GM21825 (cell line): ENCODE data around the gene KCTD16.
A peak's percentile ranks its signal among the peaks of the same experiment; 100 is the strongest.

Experiments used
- ATAC-seq: cut with Tn5 transposase; IDR thresholded peaks from one replicate; pipeline ENCODE4 v1.9.1; 2021; ENCODE audit warnings: mild to moderate bottlenecking, moderate library complexity; ENCODE audit not compliant: unreplicated experiment

Gene KCTD16

GRCh38 chr5:144329681-144330080 lies 159.0 kb downstream of the KCTD16 start:
- no peak for ATAC-seq

- no peak for ATAC-seq
Measured at GRCh38 chr5:144331361-144331760, 160.7 kb downstream of the KCTD16 start.

GRCh38 chr5:144332265-144332664 lies 161.6 kb downstream of the KCTD16 start:
- ATAC-seq = no peak

- no peak for ATAC-seq
Measured at GRCh38 chr5:144333336-144333920, 162.8 kb downstream of the KCTD16 start.

GRCh38 chr5:144335561-144335960 lies 164.9 kb downstream of the KCTD16 start:
- ATAC-seq = peak; percentile 58

- ATAC-seq = no peak
Measured at GRCh38 chr5:144336191-144336961, 165.7 kb downstream of the KCTD16 start.

- ATAC-seq = no peak
Measured at GRCh38 chr5:144352330-144352729, 181.7 kb downstream of the KCTD16 start.

- no peak for ATAC-seq
Measured at GRCh38 chr5:144352732-144353317, 182.2 kb downstream of the KCTD16 start.

- no peak for ATAC-seq
Measured at GRCh38 chr5:144356489-144356888, 185.8 kb downstream of the KCTD16 start.

GRCh38 chr5:144361406-144361805 lies 190.7 kb downstream of the KCTD16 start:
- no peak for ATAC-seq

GRCh38 chr5:144365885-144366284 lies 195.2 kb downstream of the KCTD16 start:
- ATAC-seq = no peak

- ATAC-seq = no peak
Measured at GRCh38 chr5:144367991-144368390, 197.3 kb downstream of the KCTD16 start.

- ATAC-seq = no peak
Measured at GRCh38 chr5:144368556-144368955, 197.9 kb downstream of the KCTD16 start.

GRCh38 chr5:144369006-144369405 lies 198.3 kb downstream of the KCTD16 start:
- ATAC-seq = no peak

GRCh38 chr5:144370273-144370672 lies 199.6 kb downstream of the KCTD16 start:
- ATAC-seq = no peak

- ATAC-seq = no peak
Measured at GRCh38 chr5:144374637-144375036, 204.0 kb downstream of the KCTD16 start.

- no peak for ATAC-seq
Measured at GRCh38 chr5:144377207-144377606, 206.5 kb downstream of the KCTD16 start.

- no peak for ATAC-seq
Measured at GRCh38 chr5:144378681-144379080, 208.0 kb downstream of the KCTD16 start.

- no peak for ATAC-seq
Measured at GRCh38 chr5:144385597-144385996, 214.9 kb downstream of the KCTD16 start.

GRCh38 chr5:144386315-144386714 lies 215.6 kb downstream of the KCTD16 start:
- no peak for ATAC-seq

- no peak for ATAC-seq
Measured at GRCh38 chr5:144390133-144390532, 219.5 kb downstream of the KCTD16 start.

- ATAC-seq = no peak
Measured at GRCh38 chr5:144391044-144391443, 220.4 kb downstream of the KCTD16 start.
